NCI-H2107 (cell line): ENCODE results near the gene DDB1.

Experiments used
- DNase-seq: peaks from one replicate; lab custom pipeline; 2025; lab: John Stamatoyannopoulos, UW

Gene DDB1

GRCh38 chr11:61332797-61333549, at the start of gene DDB1, which contains the start of gene TKFC:
TSS of gene DDB1 (minus strand) at chr11:61333105. CDS start at chr11:61332968, 137 bp downstream.
TSS of gene TKFC (plus strand) at chr11:61333228. CDS start at chr11:61334729, 1,501 bp downstream.
- peak; percentile 91 for DNase-seq

- DNase-seq: no peak
These were observed 48.0 kb upstream of the DDB1 start for GRCh38 chr11:61380884-61381283.

- no peak for DNase-seq
These were observed 45.9 kb upstream of the DDB1 start for GRCh38 chr11:61378713-61379313.

- no peak for DNase-seq
These were observed 44.7 kb upstream of the DDB1 start for GRCh38 chr11:61377461-61378160.

GRCh38 chr11:61375761-61376108, 42.8 kb upstream of the DDB1 start:
- DNase-seq: no peak

DNA sequence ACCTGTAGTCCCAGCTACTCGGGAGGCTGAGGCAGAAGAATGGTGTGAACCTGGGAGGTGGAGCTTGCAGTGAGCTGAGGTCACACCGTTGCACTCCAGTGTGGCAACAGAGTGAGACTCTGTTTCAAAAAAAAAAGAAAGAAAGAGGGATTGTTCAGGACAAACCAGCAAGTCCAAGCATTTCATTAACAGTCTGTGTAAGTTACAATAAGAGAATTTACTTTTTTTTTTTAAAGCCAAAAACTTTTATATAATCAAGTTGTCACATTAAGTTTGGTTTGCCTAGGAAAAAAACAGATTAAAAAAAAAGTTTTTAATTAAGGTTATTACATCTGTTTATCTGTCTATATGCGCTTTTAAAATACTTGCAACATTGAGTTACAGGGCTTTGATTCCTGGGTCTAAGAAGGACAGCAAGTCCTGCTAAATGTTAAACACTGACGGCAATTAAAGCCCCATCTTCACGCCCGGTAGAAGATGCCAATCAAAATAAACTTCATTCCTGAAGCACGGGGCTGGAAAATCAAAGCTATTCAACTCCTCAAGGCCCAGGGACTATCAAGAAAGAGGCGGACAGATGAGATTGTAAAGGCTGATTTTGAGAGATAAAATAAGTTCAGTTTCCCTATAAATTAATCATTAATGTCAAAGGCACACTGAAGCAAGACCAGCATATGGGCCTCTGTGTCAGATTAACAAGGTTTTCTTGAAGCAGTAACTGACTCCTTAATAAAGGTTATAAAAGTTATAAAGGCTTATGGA, 39.9 kb upstream of the DDB1 start:
- no peak for DNase-seq

DNA sequence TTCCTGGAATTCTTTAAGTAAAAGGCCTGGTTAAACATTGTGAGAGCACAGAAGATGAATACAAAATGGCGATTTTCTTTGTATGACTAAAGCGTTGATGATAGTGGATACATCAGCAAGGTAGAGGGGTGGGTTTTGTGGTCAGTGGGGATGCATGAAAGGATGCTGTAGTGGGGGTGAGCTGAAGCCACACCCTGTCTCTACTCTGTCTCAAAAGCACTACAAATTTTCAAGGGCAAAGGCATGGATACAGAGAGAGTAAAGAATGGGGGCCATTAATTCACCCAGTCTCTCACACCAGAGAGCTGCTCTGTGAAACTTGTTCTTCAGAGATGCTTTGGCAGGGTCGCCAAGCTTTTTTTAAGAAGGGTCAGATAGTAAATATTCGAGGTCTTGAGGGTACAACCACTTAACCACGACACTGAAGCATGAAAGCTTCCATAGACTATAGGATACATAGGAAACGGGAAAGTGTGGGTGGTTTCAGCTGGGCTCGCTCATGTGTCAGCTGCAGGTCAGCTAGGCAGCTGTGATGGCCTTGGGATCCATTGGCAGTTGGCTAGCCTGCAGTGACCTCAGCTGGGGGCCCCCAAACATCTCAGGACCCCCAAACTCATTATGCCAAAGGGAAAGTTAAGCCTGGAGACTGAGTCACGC, 37.6 kb upstream of the DDB1 start:
- no peak for DNase-seq

DNA sequence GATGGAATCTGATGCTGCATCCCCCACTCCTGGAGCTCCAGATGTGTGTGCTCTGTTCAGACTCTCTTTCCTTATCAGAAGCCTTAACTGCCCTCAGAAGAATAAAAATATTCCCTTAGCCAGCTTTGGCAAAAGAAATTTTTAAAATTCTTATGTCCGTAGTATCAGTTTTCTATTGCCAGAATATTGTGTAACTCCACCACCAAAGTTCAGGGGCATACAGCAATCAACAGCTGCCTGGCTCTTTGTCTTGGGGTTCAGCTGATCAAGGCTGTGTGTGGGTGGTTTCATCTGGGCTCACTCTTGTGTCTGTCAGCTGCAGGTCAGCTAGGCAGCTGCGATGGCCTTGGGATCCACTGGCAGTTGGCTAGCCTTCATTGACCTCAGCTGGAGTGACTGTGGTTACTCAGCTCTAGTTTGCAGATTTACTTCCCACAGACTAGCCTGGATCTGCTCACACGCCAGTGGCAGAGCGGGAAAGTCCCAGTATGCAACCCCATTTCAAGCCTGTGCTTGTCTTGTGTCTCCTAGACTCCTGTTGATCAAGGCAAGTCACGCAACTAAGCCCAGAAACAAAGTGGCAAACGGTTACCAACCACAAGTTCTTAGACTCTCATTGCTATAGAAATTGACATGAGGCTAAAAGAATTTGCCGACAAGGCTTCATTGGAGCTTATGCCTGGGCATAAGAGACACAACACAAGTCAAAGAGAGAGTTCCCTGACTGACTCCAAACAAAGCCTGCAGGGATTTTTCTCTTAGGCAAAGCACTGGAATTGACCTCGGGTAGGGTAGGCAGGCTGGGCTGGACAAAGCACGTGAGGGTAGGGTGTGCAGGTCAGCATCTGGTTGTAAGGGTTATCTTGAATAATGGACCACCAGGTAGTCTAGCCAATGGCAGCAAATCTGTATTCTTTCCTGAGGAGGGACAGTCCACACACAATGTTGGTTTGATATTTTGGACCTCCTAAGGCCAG, 36.8 kb upstream of the DDB1 start:
- no peak for DNase-seq

- DNase-seq: no peak
These were observed 35.7 kb upstream of the DDB1 start for GRCh38 chr11:61368646-61369045.

- no peak for DNase-seq
These were observed 34.5 kb upstream of the DDB1 start for GRCh38 chr11:61367406-61367805.

DNA sequence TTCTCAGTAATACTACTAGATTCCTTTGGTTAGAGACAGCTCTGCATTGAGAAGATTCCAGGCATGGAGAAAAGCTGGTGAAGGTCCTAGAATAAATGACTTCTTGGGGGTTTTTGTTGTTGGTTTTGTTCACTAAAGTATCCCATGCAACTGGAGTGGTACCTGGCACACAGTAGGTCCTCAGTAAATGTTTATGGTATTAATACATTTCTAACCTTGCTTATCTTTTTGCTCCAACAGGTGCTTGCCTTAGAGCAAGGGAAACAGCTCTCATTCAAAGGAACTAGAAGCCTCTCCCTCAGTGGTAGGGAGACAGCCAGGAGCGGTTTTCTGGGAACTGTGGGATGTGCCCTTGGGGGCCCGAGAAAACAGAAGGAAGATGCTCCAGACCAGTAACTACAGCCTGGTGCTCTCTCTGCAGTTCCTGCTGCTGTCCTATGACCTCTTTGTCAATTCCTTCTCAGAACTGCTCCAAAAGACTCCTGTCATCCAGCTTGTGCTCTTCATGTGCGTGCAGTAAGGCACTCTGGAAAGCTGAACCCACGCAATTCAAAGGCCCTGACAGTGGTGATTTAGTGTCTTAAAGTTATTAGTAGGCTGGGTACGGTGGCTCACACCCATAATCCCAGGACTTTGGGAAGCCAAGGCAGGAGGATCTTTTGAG, 31.2 kb upstream of the DDB1 start:
- no peak for DNase-seq

DNA sequence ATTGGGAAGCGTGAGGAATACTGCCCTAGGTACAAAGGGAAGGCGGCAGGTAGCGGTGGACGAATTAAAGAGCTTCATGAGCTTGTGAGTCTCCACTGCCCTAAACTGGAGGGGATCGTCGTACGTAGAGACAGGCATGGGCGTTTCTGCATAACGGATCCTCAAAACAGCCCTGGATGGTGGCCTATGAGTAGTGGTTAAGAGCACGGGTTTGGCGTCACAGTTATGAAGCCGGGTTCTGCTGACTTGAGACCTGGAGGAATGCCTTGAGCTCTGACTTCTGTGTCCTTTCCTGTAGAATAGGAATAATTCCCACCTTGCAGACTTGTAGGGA, 29.6 kb upstream of the DDB1 start:
- DNase-seq: no peak

- DNase-seq: peak; percentile 84
These were observed 29.0 kb upstream of the DDB1 start, which contains the start of the genes CYB561A3 and TMEM138 for GRCh38 chr11:61361741-61362541. TSS of gene CYB561A3 (minus strand) at chr11:61361882. CDS start at chr11:61356713, 5,169 bp downstream. TSS of gene TMEM138 (plus strand) at chr11:61362374. CDS start at chr11:61364391, 2,017 bp downstream.

- no peak for DNase-seq
These were observed 28.4 kb upstream of the DDB1 start for GRCh38 chr11:61361237-61361740.

GRCh38 chr11:61359516-61359915, 26.6 kb upstream of the DDB1 start:
- no peak for DNase-seq

DNA sequence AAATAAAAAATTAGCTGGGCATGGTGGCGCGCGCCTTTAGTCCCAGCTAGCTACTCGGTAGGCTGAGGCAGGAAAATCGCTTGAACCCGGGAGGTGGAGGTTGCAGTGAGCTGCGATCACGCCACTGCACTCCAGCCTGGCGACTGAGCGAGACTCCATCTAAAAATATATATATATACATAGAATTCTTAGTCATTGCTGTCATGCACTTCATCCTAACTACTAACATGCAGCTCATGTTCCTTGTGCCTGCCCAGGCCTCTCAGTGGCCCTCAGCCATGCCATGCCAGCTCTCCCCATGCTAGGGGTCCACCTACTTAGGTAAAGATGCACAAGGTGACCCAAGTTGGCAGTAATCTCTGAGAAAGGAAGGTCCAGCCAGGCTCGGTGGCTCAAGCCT, 25.7 kb upstream of the DDB1 start:
- DNase-seq: no peak

DNA sequence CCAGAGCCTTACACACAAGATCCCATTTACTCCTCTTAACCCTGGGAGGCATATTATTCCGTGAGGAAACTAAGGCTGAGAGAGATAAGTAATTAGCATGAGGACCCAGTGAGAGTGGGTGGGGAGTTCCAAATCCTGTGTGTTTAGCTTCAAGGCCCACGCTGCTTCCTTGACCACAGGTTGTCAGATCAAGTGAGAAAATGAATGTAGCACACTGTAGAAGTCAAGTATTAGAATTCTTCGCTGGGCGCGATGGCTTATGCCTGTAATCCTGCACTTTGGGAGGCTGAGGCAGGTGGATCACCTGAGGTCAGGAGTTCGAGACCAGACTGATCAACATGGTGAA, 25.0 kb upstream of the DDB1 start:
- no peak for DNase-seq

DNA sequence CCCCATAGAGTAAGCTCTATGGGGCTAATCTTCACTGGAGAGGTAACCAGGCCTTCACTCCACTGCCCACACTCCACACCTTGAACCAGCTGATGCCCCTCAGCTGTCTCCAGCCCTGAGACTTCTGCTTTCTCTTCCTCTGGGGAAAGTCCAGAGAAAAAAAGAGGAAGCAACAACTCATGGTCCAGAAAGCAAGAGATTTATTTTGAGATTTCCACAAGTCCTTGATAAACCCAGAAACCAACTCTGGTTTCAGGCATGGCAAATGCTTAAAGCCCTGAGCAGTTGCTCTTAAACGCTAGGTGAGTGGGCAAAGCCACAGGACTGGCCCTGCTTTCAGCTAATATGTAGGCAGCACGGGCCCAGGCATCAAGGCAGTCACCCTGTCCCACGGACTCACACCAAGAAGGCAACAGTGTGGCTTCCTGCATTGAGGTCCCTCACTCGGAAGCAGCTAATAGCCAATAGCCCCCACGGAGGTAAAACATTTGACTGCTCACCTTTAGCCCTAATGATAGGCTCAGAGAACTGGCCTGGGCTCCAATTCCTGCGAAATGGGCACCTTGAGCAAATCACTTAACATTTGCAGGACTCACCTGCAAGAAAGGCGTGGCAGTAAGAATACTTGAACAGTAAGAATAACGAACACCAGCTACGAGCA, 24.5 kb upstream of the DDB1 start:
- DNase-seq: no peak

DNA sequence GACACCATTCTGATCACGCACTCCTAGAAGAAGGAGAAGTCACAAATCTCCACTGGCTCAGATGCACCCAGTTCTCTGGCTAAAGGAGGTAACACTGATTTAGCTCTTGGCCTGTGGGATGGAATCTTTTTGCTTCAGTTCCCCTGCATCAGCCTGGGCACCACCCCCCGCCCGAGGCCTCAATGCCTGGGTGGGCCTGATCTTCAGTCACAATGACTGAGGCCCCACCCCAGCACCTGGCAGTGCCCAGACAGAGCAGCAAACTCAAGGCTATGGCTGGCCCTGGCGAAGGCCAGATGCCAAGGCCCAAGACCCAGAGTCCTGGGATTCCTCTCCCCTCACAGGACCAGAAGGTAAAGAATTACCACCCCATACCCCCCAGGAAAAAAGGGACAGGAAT, 23.8 kb upstream of the DDB1 start:
- no peak for DNase-seq
